Urothelium cell line (cell line): ENCODE results near the gene KIF13A.
"Not testable (repeated sequence)": the region's sequence is repeated elsewhere in the genome, so short reads cannot be mapped to it uniquely, and the experiment has no call there.

ENCODE experiments used
- DNase-seq: peaks from one replicate; pipeline ENCODE4 v3.0.0; 2011; ENCODE audit warnings: low spot score, mixed read lengths
- FAIRE-seq: peaks from 2 replicates; lab custom pipeline; 2011; peaks lifted over from hg19 to GRCh38; lab: Jason Lieb, UNC

Gene KIF13A

GRCh38 chr6:17999425-17999824 lies 12.0 kb upstream of the KIF13A start:
- DNase-seq (no peak), FAIRE-seq (no peak)

DNA sequence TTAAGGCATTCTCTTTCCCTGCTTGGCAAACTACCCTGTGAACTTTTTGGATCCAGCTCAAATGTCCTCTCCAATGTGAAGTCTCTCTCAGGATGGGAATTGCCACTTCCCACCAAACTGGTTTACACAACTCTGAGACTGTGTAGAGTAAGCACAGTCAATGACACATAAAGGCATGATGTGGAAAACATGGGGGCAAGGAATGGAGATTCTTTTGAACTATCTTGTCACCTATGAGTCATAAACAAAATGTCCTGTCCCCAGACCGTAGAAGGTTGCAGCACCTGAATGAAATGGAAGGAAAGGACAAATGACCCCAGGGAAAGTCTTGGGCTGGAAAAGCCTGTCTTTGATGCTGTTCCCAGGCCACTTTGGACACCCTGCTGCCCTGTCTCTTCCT lies 11.0 kb upstream of the KIF13A start:
- FAIRE-seq (no peak), DNase-seq (no peak)

DNA sequence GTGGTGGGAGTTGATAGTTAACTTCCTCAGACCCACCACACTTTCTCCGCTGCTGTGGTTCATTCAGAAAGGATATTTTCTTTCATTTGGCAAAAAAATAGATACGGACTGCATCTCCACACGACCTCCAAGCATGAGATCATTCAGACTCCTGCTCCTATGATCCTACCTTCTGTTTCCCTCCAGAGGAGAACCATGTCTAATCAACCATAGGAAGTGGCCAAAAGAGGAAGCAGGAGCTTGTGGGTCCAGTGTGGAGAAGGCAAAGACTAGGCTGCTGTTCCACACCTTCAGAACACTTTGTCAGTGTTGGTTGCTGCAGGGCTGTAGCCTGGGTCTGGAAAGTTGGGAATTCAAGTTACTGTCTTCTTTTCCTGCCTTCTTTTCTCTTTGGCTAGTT lies 10.6 kb upstream of the KIF13A start:
- DNase-seq: no peak
- no peak for FAIRE-seq

DNA sequence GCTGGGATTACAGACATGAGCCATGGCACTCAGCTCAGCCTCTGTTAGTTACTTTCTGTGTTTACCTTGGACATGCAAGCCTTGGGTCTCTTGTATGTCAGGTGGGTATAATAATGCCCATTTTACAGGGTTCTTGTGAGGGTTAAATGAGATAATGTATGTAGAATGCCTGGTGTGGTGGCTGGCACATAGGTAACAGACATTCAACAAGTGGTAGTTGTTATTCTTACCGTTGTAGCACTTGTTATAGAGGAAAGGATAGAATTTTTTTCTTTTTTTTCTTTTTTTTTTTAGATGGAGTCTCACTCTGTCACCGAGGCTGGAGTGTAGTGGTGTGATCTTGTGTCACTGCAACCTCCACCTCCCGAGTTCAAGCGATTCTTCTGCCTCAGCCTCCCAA lies 8.0 kb upstream of the KIF13A start:
- no peak for DNase-seq
- no peak for FAIRE-seq

DNA sequence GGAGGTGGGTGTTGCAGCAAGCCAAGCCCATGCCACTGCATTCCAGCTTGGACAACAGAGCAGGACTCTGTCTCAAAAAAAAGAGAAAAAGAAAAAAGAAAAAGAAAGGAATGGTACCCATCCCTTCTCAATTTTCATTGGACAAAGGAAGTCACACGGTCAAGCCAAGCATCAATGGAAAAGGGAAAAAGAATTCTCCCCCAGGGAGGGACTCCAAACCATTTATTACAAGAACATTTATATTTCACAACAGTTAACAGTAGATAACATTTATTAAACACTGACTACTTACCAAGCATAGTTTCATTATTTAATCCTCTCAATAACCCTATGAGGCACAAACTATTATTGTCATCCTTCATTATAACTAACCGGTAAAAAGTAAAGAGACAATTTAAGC lies 6.6 kb upstream of the KIF13A start:
- FAIRE-seq (no peak), DNase-seq (no peak)

GRCh38 chr6:17988422-17988944 lies 1.0 kb upstream of the KIF13A start:
- DNase-seq (no peak), FAIRE-seq (no peak)

GRCh38 chr6:17987697-17988421 lies 424 bp upstream of the KIF13A start:
- peak; percentile 77 for DNase-seq
- FAIRE-seq: no peak

DNA sequence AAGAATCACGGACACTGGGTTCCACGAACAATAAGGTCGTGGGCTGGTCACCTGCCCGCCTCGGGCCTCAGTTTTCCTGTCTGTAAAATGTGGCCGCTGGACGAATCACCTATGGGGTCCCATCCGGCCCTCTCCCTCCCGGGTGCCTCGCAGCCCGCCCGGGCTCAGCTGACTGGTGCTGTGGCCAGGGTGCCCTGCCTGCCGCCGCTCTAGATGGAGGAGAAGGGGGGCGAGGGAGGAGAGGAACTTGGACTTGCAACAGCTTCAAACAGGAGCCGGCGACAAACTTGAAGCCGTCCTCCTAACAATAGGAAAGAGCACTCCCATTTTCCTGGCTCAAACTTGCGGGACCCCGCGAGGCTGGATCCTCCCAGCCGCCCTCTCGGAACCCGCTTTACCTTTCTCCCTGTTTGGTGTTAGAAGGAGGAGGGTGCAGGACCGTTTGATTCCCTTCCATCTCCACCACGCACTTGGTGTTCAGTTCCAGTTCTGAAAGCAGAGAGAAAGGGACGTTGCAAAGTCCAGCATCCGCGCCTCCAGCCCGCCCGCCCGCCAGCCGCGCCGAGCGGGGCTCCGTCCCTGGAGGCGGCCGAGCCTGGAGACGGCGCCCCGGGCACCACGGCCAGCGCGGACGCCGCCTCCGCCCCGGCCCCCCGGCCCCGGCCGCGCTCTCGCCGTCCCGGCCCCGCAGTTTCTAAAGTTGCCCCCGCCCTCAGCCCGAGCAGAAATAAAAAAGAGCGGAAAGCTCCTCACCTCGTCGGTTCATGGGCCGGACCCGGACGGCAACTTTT lies 584 bp downstream of the KIF13A start:
- DNase-seq: peak; percentile 57
- FAIRE-seq: no peak

- DNase-seq (no peak), FAIRE-seq (no peak)
Observed at GRCh38 chr6:17985934-17986655, 1.3 kb downstream of the KIF13A start.

DNA sequence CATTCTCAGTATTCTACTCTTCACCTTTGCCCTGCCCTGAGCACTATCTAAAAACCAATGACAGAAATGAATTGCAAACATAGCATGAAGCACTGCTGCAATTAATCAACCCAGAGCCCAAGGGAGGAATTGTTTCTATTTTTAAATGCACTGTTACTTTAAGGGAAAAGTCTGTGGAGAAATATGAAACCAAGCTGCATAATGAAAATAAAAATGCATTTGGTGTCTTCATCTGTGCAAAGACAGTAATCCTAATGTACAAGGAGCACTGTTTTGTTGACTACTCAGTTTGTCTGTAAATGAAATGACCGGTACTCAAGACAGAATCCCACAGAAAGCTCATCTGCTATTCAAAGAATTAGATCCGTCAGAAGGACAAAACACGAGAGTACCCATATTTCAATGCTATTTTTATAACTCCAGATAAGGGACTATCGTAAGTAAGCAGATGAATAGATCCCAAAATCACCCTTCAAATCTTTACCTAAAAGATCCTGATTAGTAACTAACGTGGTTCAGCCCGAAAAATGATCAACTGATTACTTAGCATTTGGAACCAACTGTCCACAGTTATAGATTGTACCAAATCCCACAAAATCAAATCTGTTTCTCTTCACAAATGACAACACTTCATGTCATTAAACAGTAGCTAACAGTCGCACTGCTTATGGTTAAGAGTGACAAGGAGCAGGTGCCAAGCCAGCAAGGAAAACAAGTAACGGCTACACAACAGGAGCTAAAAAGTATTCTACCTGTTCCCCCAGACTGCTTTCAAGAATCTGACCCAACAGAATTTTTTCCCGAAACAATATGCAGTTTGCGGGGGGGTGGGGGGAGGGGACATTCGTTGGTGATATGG lies 2.4 kb downstream of the KIF13A start:
- no peak for DNase-seq
- FAIRE-seq: no peak

- DNase-seq (no peak), FAIRE-seq (no peak)
Observed at GRCh38 chr6:17984399-17984798, 3.0 kb downstream of the KIF13A start.

DNA sequence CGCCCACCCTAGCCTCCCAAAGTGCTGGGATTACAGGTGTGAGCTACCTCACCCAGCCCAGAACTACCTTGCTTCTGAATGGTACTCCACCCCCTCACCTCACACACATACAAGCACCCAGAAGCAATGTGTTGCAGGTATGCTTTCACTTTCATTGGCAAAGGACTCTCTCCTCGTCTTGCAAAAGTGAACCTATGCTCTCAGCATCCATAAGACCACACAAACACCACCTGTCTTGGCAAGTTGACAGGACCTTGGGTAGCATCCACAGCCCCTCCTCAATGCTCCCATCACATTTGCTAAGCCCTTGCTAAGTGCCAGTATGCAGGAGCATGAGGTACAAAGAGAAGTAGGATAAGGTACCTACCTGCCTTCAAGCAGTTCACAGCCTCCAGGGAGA lies 3.7 kb downstream of the KIF13A start:
- no peak for DNase-seq
- FAIRE-seq: no peak

DNA sequence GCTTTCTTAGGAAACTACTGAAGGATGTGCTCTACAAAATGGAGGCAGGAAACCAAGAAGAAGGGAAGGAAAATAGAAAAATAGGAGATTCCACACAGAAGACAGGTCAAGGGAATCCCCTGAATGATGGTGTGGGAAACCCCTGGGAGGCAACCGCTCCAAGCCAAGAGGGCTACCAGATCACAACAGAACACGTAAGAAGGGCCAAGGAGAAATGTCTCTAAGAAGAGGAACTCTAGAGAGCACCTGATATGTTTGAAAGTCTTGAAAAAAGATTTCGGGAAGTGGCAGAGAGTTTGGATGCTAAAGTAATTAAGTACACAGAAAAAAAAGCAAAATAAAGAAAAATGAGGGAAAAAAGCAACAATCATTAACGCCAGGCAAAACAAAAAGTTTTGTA lies 7.1 kb downstream of the KIF13A start:
- DNase-seq: no peak
- FAIRE-seq: no peak

DNA sequence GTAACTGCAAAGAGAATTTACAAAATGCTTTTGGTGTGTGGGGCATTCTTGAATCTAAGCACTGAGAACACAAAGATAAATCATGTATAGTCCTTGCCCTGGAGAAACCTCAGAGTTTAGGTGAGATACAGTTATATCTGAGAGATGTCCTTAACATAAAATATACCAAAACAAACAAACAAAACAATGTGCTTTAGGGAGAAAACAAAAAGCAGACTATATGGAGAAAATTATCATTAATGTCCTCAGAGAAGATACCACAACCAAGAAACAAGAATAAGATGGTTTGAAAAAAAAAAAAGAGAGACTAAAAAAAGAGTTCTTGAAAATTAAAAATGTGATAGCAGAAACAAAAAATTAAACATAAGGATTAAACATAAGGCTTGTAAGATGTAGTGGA lies 8.0 kb downstream of the KIF13A start:
- DNase-seq: no peak
- no peak for FAIRE-seq

DNA sequence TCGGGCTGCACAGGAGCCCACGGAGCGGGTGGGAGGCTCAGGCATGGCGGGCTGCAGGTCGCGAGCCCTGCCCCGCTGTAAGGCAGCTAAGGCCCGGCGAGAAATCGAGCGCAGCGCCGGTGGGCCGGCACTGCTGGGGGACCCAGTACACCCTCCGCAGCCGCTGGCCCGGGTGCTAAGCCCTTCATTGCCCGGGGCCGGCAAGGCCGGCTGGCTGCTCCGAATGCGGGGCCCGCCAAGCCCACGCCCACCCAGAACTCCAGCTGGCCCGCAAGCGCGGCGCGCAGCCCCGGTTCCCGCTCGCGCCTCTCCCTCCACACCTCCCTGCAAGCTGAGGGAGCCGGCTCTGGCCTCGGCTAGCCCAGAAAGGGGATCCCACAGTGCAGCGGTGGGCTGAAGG lies 11.2 kb downstream of the KIF13A start:
- FAIRE-seq, DNase-seq: not testable (repeated sequence)

DNA sequence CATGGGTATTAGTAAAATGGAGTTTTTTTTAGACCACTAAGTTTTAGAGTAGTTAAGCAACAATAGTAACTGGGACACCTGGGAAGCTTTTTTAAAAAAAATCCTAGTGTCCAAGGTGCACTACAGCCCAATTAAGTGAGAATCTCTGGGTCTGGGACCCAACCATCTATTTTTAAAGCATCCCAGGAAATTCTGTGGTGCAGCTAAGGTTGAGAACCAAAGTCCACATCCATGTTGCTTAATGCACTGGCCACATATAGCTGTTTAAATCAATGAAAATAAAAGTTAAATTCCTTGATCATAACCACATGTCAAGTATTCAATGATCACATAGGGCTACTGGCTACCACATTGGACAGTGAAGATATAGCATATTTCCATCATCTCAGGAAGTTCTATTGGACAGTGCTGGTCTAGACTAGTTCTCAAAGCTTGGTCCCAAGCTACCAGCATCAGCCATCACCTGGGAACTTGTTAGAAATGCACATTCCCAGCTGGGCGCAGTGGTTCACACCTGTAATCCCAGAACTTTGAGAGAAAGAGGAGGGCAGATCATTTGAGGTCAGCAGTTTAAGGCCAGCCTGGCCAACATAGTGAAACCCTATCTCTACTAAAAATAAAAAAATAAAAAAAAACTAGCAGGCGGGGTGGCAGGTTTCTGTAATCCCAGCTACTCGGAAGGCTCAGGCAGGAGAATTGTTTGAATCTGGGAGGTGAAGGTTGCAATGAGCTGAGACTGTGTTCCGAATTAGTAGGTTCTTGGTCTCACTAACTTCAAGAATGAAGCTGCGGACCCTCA lies 12.7 kb downstream of the KIF13A start:
- no peak for FAIRE-seq
- no peak for DNase-seq

- DNase-seq: no peak
Observed at GRCh38 chr6:17972978-17973622, 14.3 kb downstream of the KIF13A start.

GRCh38 chr6:17972074-17972952 lies 15.1 kb downstream of the KIF13A start:
- FAIRE-seq (no peak), DNase-seq (no peak)

More at GRCh38 chr6:17972978-17973622, 14.3 kb downstream of the KIF13A start:
- FAIRE-seq: no peak
